Measurements from ENCODE around the gene CCDC3.
"Not testable (repeated sequence)": the region's sequence is repeated elsewhere in the genome, so short reads cannot be mapped to it uniquely, and the experiment has no call there.

CCDC3 gene

GRCh38 chr10:12999849-13000248, 1.7 kb downstream of the CCDC3 start:
- DNase-seq = no peak

DNA sequence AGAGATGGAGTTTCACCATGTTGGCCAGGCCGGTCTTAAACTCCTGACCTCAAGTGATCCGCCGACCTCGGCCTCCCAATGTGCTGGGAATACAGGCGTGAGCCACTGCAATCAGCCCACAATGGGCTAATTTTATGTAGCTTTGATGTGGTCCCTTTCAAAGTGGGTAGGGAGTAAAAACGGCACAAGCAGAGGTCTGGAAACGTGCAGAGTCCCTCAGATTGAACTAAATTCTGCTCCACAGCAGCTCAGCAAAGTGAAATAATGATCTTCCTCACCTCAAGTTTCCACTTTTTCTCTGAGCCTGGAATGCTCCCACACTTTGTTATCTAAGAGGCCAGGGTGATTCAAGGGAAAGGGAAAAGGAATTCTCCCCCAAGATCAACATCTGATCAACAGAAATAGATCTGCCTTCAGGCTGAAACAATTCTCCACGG, 6.1 kb downstream of the CCDC3 start:
- DNase-seq = no peak

DNA sequence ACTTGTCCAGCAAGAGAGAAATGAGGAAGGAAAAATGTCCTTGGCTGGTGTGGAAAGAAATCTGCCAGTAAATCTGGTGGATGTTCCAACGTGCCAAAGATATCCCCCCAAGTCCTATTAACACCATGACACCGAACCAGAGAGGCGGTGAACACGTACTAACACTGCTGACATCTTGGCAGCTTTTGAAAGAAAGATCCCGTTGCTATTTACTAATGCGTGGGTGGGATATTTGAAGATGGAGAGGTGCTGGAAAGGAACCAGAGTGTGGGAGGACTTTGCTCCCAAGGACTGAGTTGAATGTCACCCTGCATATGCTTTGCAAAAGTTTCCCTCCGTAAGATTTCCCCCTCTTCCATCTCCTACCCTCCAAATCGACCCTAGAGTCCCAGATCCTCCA, 7.9 kb downstream of the CCDC3 start:
- no peak for DNase-seq

GRCh38 chr10:12985347-12985746, 16.2 kb downstream of the CCDC3 start:
- DNase-seq = no peak

GRCh38 chr10:12984165-12984747, 17.3 kb downstream of the CCDC3 start:
- DNase-seq = no peak

DNA sequence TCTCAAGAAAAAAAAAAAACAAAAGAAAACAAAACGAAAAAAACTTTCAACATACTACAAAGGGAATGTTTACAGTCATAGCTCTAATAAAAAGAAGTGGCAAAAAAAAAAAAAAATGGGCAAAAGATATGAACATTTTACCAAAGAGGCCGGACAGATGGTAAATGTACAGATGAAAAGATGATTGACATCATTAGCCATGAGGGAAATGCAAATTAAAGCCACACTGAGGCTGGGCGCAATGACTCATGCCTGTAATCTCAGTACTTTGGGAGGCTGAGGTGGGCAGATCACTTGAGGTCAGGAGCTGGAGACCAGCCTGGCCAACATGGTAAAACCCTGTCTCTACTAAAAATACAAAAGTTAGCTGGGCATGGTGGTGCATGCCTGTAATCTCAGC, 17.9 kb downstream of the CCDC3 start:
- not testable (repeated sequence) for DNase-seq

DNA sequence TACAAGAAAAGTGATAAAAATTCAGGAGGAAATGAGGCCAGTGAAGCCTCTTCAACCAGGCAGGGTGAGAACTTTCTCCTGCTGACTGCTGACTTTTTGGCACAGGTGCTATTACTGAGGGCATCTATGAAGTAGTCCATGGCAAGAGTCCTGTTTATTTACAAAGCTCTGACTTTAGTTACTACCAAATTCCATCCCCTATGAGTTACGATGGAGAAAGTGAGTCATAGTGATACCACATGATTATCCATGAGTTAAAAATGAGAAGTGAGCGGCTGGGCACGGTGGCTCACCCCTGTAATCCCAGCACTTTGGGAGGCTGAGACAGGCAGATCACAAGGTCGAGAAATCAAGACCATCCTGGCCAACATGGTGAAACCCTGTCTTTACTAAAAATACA, 19.9 kb downstream of the CCDC3 start:
- no peak for DNase-seq

- no peak for DNase-seq
Measured at GRCh38 chr10:12980713-12981306, 20.7 kb downstream of the CCDC3 start.

DNA sequence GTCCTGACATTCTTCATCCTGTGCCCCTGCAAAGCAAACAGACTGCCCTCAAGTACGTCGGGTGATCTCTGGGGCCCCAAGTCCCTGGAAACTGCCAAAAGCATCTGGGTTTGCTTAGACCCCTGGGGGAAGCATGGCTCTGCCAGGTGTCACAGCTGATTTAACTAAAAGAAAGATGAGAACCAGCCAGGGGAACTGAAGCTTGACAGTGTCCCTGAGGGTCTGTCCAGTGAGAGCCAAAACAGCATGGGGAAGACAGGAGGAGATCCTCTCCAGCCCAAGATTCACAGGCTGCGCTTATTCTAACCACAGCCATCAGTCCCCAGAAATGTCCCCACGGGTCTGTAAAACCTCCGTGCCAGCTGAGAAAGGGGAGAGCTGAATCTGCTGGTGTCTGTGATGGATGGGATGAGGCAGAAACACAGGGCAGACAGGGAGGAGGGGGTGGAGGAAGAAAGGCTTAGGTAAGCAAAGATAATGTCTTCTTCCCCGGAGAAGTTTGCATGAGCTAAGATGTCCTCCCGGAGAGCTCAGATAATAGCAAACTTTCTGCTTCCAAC, 21.3 kb downstream of the CCDC3 start:
- DNase-seq = no peak

GRCh38 chr10:12978891-12979290, 22.6 kb downstream of the CCDC3 start:
- no peak for DNase-seq

DNA sequence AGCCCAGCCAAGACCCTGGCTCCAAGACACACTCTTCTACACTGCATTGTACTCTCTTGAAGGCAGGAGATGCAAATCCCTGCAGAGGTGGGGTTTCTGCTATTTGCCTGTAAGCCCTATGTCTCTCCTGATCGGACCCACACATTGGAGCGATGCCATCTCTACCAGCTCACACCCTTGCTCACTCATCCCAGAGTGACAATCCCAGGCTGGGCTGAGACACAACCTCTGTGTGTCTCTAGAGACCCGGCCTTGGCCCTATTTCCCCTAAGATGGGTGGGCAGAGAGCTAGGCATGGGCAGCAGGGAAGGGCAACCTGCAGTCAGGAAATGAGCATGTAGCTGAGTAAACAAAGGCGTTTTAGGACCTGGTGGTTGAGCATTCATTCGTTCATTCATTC, 25.6 kb downstream of the CCDC3 start:
- no peak for DNase-seq

DNA sequence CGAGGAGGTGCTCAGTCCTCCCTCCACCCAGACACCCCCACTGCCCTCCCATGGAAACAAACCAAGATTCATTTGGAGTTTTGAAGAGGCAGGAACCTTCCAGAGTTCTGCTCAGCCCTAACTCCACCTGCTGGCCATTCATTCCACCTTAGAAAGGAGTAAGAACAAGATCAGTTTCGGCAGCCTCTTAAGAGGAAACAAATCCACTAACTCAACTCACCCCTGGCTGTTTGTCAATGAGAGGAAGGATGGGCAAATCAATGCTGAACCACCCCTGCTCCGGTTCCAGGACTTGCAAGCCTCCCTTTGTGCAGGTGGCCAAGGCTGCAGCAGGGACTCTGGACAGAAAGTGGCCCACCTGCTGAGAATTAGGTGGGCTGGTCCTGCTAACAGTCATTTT, 26.2 kb downstream of the CCDC3 start:
- peak in 1 of 2 experiments; percentile 10 for DNase-seq

GRCh38 chr10:12974491-12975199, 26.9 kb downstream of the CCDC3 start:
- no peak for DNase-seq

GRCh38 chr10:12974078-12974477, 27.4 kb downstream of the CCDC3 start:
- no peak for DNase-seq

- DNase-seq = no peak
Measured at GRCh38 chr10:12973149-12973718, 28.3 kb downstream of the CCDC3 start.

DNA sequence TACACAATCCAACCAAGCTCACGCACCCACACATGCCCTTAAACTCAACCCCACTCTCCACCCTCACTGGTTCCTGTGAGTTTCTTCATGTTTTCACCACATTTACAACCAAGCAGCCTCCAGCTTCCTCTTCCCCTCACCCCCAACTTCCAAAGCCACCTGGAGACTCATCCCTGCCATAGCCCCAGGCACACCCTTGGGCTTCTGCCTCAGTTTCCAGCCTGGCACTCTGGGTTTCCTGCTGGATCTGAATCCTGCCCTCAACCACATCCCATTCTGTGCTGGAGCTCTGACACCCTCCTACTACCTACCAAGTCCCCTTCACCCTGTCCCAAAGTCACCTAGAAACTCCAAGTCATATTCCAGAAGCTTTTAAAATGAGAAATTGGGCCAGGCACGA, 29.4 kb downstream of the CCDC3 start:
- DNase-seq = no peak

GRCh38 chr10:12971001-12971788, 30.3 kb downstream of the CCDC3 start:
- DNase-seq = no peak

DNA sequence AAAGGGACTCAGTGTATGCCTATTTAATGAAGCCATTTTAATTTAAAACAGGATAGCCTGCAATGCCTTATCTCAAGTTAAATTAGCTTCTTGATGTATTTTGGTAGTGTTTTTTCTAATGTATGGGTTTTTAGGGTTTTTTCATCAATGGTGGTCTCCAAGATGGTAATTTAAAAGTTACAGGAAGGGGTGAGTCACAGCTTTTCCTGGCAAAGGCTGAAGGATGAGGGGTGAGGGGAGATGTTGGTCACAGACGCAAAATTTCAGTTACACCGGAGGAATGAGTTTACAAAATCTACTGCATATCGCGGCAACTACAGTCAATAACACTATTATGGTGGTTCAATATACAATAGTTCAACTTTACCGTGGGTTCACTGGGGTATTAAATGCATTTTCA, 31.6 kb downstream of the CCDC3 start:
- DNase-seq = no peak

DNA sequence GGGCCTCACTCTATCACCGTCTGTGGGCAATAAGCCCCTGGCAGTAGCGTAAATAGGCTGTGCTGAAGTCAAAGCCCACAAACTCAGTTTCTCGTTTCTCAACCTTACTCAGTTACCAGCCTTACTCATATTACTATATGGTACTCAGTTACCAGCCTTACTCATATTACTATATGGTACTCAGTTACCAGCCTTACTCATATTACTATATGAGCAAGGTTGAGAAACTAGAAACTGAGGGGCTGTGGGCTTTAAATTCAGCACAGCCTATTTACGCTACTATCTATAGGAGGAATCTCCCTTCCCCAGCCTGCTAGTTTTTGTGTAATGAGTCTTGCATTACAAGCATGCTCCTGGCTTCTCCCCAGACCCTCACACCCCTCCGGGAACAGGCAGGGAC, 35.4 kb downstream of the CCDC3 start:
- DNase-seq = no peak

DNA sequence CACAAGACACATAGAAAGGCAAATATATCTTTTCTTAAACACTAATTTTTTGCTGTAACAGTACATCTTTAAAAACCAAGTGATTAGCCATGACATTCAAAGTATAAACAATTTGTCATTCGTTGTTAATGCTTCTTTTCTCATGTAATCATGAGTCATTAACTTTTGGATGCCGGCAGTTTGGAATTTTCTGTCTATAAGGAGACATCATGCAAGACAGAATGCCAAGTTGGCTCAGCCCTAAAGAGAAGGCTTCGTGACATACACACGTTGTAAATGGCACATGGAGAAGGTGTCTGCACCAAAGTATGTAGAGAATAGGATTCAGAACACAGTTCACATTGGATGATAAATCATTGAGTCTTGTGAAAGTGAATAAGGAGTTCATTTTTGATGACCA, 35.9 kb downstream of the CCDC3 start:
- DNase-seq = no peak

DNA sequence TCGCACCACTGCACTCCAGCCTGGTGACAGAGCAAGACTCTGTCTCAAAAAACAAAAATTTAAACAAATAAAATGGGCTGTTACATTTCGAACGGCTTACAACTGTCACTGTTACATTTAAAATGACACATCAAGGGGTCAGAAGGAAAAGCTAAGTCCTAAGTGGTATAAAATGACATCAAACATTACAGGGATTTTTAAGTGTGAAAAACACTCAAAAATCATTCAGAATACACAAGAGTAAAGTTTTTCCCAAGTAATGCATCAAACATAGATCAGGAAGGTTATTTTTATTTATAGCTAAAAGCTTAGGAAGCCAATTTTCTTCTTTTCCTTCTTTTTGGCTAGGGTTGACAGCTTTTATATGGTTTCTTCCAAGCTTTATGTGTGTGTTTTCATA, 39.0 kb downstream of the CCDC3 start:
- DNase-seq = no peak

DNA sequence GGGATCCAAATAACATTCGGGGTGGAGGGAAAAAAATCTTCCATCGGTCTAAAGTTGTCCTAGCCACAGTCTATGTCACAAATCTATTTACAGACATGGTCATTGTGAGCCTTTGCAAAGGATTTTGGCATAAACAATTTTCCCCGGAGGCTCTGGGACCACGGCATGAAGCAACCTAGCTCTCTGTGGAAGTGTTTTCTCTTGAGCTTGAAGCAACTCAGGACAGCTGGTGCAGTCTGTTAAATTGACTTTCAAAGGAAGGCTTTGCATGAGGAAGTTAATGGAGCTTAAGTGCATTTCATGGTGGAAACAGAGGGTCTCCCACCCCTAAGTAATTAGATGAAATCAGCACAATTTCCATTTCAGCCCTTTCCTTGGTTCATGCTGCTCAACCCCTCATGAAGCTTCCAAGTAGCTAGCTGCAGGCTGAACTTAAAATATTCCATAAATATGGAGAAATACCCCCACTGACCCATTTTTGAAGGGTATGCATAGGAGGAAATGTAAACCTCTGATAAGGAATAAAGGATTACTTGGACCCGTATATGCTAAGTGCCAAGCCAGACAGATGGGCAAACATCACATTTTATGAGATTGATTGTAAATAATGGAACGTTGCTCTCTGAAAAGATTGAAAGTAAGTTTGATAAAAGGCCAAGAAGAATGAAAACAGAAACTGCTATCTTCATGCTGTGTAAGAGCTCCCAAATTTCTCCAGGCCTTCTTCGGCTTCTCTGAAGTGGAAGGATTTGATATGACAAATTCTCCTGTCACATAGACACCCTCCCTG, 39.9 kb downstream of the CCDC3 start:
- DNase-seq = no peak
